C4-2B (cell line): ENCODE measurements around the gene TRAK1.

Experiments
- H3K27ac ChIP-seq: fragments of 450-650 bp; 2 replicates; pipeline ENCODE4 v1.5.1; 2017
- ZFX ChIP-seq: fragments of 450-650 bp; IDR thresholded peaks from 2 replicates; pipeline ENCODE4 v1.6.1; 2017
- TF ChIP-seq, protein P1 (sequence below): fragments of 450-650 bp; conservative IDR thresholded peaks from 2 replicates; pipeline ENCODE4 v1.5.1; 2017; ENCODE audit warnings: mild to moderate bottlenecking

Gene TRAK1

DNA sequence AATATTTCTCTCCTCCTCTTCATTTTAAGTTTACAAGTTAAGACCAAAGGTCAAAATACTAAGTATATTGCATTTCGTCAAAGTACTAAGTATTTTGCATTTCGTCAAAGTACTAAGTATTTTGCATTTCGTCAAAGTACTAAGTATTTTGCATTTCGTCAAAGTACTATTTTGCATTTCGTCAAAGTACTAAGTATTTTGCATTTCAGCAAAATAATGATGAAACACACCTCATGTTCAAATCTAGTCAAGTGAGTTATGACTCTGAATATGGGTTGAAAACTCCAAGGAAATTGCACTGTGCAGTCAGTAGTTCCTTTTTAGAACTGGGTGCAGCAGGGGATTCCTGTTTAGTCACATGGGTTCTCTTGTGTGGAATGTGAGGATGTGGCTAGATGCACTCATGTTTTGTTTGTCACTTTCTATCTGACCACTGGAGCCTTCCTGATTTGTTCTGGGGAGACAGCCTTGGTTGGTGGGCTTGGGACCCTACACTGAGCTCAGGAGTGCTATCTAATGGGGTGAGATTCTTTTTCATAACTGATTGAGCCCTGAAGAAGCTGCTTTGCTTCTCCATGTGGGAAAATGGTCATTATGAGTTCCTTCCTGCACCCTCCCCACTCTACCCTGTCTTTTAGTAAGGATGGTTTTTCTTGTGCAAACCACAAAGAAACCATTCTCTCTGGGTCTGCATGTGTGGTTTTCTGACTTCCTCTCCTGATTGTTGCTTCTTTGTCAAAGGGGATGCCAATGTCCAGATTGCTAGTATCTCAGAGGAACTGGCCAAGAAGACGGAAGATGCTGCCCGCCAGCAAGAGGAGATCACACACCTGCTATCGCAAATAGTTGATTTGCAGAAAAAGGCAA, 101.4 kb downstream of the TRAK1 start:
- no peak overlapping the region for H3K27ac ChIP-seq

DNA sequence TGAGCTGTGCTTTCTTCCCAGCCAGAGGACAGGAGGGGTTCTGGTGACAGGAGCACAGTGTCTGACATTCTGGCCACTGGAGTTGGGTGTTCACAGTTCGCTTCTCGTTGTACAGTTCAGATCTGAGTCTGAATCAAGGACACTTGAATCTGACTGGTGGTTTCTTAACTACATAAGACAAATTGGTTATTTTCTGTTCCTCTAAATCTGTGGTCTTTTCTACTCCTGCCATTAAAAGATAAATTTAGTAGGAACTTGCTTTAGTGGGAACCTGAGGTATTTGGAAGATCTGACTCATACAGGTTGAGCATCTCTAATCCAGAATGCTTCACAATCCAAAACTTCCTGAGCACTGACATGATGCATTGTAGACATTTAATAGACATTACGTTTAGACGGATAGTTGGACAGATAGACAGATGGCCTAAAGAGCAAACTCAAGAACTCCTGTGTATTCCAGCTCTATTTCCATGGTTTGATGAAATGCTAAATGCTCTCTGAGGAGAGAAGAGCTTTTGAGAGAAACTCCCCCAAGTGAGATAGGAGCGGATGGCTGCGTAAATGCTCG, 103.9 kb downstream of the TRAK1 start:
- TF ChIP-seq, protein P1, sequence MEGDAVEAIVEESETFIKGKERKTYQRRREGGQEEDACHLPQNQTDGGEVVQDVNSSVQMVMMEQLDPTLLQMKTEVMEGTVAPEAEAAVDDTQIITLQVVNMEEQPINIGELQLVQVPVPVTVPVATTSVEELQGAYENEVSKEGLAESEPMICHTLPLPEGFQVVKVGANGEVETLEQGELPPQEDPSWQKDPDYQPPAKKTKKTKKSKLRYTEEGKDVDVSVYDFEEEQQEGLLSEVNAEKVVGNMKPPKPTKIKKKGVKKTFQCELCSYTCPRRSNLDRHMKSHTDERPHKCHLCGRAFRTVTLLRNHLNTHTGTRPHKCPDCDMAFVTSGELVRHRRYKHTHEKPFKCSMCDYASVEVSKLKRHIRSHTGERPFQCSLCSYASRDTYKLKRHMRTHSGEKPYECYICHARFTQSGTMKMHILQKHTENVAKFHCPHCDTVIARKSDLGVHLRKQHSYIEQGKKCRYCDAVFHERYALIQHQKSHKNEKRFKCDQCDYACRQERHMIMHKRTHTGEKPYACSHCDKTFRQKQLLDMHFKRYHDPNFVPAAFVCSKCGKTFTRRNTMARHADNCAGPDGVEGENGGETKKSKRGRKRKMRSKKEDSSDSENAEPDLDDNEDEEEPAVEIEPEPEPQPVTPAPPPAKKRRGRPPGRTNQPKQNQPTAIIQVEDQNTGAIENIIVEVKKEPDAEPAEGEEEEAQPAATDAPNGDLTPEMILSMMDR: no peak
- TF ChIP-seq ZFX: no peak
- H3K27ac ChIP-seq: no peak overlapping the region

More for the DNA sequence above, 101.4 kb downstream of the TRAK1 start:
- TF ChIP-seq ZFX: no peak
- TF ChIP-seq, protein P1: no peak

- H3K27ac ChIP-seq: no peak overlapping the region
- TF ChIP-seq ZFX: no peak
- TF ChIP-seq, protein P1: no peak
Observed at GRCh38 chr3:42195879-42196330, 104.7 kb downstream of the TRAK1 start.

DNA sequence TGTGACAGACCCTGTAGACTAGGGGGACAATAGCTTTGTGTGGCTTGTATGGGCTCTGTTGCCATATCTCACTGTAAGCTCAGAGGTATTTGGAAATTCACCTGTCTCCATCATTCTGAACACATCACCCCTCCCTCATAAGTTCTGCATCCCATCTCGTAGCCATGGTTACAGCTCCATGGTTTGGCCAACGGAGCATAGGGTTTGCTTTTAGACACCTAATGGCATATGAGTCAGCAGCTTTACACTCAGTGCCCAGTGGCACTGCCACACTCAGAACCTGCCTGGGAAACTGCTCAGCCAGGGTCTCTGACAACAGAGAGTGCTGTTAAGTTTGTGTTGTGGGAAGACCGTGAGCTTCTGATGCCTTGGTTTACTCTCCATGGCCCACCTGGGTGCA, 107.6 kb downstream of the TRAK1 start:
- H3K27ac ChIP-seq: no peak overlapping the region

DNA sequence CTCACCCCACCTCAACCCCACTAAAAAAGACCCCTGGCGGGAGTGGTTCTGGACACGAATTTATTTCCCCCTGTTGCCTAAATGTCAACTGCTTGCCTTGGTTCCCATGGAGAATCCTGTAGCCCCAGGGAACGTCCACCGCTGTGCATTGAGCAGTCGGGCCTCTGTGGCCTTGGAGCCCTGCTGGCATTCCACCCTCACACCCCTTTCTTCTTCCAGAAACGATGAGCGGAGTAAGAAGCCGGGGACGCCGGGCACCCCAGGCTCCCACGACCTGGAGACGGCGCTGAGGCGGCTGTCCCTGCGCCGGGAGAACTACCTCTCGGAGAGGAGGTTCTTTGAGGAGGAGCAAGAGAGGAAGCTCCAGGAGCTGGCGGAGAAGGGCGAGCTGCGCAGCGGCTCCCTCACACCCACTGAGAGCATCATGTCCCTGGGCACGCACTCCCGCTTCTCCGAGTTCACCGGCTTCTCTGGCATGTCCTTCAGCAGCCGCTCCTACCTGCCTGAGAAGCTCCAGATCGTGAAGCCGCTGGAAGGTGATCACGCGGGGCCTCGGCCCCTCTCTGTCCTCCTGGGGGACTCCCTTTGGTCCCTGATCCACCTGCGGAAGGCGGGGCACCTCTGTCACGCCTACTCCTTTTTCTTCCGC, 111.2 kb downstream of the TRAK1 start:
- H3K27ac ChIP-seq: no peak overlapping the region
- TF ChIP-seq, protein P1: no peak
- TF ChIP-seq ZFX: no peak

More for the DNA sequence above, 107.6 kb downstream of the TRAK1 start:
- TF ChIP-seq, protein P1: no peak
- TF ChIP-seq ZFX: no peak

- no peak overlapping the region for H3K27ac ChIP-seq
- no peak for TF ChIP-seq ZFX
- TF ChIP-seq, protein P1: no peak
Observed at GRCh38 chr3:42204867-42205599, 113.9 kb downstream of the TRAK1 start.
